ENCODE data around the gene C17orf100. TPM values are rescaled to one million over a fixed set of nuclear protein-coding genes. Genes with fewer than 3 reads are reported as not detected.
A peak's percentile ranks its signal among the peaks of the same experiment; 100 is the strongest.

C17orf100 gene
- total RNA-seq, 1 experiment from 2014 or later: 0.70 TPM

DNA sequence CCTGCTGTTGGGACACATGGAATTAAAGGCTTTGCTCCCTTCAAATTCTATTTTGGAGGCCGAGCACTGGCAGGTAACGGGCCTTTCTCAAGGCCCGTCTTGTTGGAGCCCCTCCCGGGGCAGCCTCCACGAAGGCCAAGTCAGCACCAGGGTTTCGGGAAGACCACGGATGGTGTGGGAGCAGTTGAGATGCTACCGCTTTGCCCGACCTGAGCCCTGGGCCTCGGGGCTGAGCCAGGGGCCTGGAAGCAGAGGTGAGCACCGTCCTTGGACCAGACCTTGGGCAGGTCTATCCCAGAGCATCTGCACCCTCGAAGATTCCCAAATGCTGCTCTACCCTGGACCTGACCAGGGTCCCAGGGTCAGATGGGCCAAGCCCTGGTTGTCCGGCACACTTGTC lies 23.0 kb downstream of the C17orf100 start:
- Histone ChIP-seq H3K56ac (ENCODE audit: insufficient read length, low read depth, low read length) (no peak overlapping the region), H3T11ph (ENCODE audit: low read length) (no peak overlapping the region), H2BK120ac (ENCODE audit: low read depth, low read length, poor library complexity, severe bottlenecking) (no peak overlapping the region), H4K5ac (ENCODE audit: insufficient read length, low read depth, low read length) (no peak overlapping the region), H3K9ac (ENCODE audit: extremely low read depth, insufficient read length, low read length) (no peak overlapping the region), H3K23ac (ENCODE audit: insufficient read length, low read depth, low read length) (no peak overlapping the region), H2AFZ (ENCODE audit: low read length) (no peak overlapping the region), H4K8ac (replicated peaks; ENCODE audit: insufficient read length, low read depth, low read length) (no peak overlapping the region), H4K91ac (ENCODE audit: insufficient read length, low read depth, low read length) (no peak overlapping the region), H2BK20ac (ENCODE audit: low read depth, low read length, poor library complexity, severe bottlenecking) (no peak overlapping the region), H4K20me1 (ENCODE audit: control insufficient read depth, insufficient read depth, insufficient read length) (no peaks in the 10 kb centered on the region), H3K27ac (ENCODE audit: insufficient read length, low read depth, low read length) (no peak overlapping the region), H3K79me2 (ENCODE audit: insufficient read depth, low read length) (no peaks in the 10 kb centered on the region), H3K18ac (ENCODE audit: insufficient read length, low read depth, low read length) (no peak overlapping the region), H3K27me3 (ENCODE audit: insufficient read depth, low read length) (no peaks in the 10 kb centered on the region; the same call in 1 of the 2 replicates), H2AK5ac (ENCODE audit: insufficient read length, low read length) (no peak overlapping the region), H3K4ac (ENCODE audit: low read depth, low read length) (no peak overlapping the region), H3K9me3 (ENCODE audit: control insufficient read depth, low read depth, low read length) (no peaks in the 10 kb centered on the region), H2BK5ac (ENCODE audit: insufficient read length, low read length) (no peak overlapping the region), H3K79me1 (ENCODE audit: insufficient read depth, low read depth, low read length, poor library complexity, severe bottlenecking) (no peaks in the 10 kb centered on the region), H2BK12ac (ENCODE audit: insufficient read length, low read depth, low read length) (no peak overlapping the region), H3K4me1 (ENCODE audit: insufficient read depth, low read length) (no peaks in the 10 kb centered on the region), H3K4me2 (ENCODE audit: insufficient read depth, insufficient read length, low read length) (no peak overlapping the region), H3K23me2 (ENCODE audit: insufficient read length, low read depth, low read length, poor library complexity, severe bottlenecking) (no peaks in the 10 kb centered on the region), H3K14ac (ENCODE audit: insufficient read depth, low read length) (no peak overlapping the region), H2BK15ac (ENCODE audit: low read depth, low read length) (no peak overlapping the region)
- Mint-ChIP-seq H3K36me3 (ENCODE audit: insufficient read depth in 1 of 3, low read depth in 3 of 3) (no peaks in the 10 kb centered on the region; a peak in 1 of 7 replicates), H3K27ac (peak overlapping the region in 1 of 3 experiments; percentile 65; a peak in 1 of 7 replicates), H3K9me3 (no peaks in the 10 kb centered on the region), H3K4me1 (peaks cover 5% of the 10 kb centered on the region in 2 experiments; a peak in 3 of 4 replicates), H3K27me3 (ENCODE audit: low read depth) (peaks cover 2% of the 10 kb centered on the region; the same call in 1 of the 2 replicates), H3K4me3 (no peak overlapping the region)
- no CpG with 5 or more reads among the region's 13 CpGs for WGBS (ENCODE audit: extremely low coverage, insufficient read length, low lambda C conversion rate)
- TF ChIP-seq, protein P1, sequence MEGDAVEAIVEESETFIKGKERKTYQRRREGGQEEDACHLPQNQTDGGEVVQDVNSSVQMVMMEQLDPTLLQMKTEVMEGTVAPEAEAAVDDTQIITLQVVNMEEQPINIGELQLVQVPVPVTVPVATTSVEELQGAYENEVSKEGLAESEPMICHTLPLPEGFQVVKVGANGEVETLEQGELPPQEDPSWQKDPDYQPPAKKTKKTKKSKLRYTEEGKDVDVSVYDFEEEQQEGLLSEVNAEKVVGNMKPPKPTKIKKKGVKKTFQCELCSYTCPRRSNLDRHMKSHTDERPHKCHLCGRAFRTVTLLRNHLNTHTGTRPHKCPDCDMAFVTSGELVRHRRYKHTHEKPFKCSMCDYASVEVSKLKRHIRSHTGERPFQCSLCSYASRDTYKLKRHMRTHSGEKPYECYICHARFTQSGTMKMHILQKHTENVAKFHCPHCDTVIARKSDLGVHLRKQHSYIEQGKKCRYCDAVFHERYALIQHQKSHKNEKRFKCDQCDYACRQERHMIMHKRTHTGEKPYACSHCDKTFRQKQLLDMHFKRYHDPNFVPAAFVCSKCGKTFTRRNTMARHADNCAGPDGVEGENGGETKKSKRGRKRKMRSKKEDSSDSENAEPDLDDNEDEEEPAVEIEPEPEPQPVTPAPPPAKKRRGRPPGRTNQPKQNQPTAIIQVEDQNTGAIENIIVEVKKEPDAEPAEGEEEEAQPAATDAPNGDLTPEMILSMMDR (conservative IDR thresholded peaks at IDR 0.05): no peak
- no peak for DNase-seq

All from H9 (cell line).